ENCODE results near the gene SNRPB.

The SNRPB gene

GRCh38 chr20:2418388-2418787, 52.2 kb downstream of the SNRPB start:
- DNase-seq: no peak

GRCh38 chr20:2417213-2417541, 53.4 kb downstream of the SNRPB start:
- DNase-seq: no peak

GRCh38 chr20:2416541-2417212, 53.9 kb downstream of the SNRPB start:
- no peak for DNase-seq

Data from NCI-H510A (cell line).